HG03378 (cell line): ENCODE results near the gene COL2A1.
"Not testable (repeated sequence)": the region's sequence is repeated elsewhere in the genome, so short reads cannot be mapped to it uniquely, and the experiment has no call there.

ENCODE experiments used
- ATAC-seq: cut with Tn5 transposase; IDR thresholded peaks from one replicate; pipeline ENCODE4 v1.9.1; 2021; ENCODE audit warnings: mild to moderate bottlenecking, moderate library complexity; ENCODE audit not compliant: unreplicated experiment

COL2A1 gene

DNA sequence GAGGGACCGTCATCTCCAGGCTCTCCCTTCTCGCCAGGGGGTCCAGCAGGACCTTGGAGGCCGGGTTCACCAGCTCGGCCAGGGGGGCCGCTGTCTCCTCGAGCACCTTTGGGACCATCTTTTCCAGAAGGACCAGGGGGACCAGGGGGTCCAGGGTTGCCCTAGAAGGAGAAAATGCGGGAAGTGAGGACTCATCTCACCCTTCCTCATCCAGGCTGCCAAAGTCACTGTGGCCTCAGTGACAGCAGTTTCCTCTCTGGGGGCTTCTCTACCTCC, 25.7 kb downstream of the COL2A1 start:
- ATAC-seq = no peak

DNA sequence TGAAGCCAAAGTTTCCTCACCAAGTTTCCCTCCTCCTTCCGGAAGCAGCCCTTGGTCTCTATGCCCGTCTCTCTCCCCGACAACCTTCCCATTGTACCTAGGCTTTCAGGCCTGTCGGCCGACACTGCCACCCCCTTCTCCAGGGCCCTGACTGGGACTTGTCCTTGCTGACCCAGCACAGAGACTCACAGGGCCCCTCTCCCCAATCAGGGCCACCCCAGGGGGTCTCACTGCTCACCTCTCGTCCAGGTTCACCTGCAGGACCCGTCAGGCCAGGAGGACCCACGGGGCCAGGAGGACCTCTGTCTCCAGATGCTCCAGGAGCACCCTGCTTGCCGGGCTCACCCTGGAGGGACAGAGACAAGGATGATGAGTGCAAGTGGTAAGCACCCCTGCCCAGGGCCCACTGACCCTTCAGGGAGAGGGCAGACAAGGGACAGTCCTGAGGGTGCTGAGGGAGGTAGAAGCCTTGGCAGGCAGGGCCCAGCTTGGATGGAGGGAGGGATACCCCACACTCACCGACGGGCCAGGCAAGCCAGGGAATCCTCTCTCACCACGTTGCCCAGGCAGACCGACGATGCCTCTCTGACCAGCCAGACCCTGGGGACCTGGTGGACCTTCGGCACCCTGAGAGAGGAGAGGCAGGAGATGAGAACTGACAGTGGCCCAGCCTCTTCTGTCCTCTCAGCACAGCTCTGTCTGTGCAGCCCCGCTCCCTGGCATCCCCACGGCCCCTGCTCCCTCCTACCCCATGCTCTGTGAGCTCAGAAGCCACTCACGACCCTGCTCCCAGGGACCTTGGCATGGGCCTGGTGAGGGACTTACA, 26.3 kb downstream of the COL2A1 start:
- ATAC-seq = no peak

DNA sequence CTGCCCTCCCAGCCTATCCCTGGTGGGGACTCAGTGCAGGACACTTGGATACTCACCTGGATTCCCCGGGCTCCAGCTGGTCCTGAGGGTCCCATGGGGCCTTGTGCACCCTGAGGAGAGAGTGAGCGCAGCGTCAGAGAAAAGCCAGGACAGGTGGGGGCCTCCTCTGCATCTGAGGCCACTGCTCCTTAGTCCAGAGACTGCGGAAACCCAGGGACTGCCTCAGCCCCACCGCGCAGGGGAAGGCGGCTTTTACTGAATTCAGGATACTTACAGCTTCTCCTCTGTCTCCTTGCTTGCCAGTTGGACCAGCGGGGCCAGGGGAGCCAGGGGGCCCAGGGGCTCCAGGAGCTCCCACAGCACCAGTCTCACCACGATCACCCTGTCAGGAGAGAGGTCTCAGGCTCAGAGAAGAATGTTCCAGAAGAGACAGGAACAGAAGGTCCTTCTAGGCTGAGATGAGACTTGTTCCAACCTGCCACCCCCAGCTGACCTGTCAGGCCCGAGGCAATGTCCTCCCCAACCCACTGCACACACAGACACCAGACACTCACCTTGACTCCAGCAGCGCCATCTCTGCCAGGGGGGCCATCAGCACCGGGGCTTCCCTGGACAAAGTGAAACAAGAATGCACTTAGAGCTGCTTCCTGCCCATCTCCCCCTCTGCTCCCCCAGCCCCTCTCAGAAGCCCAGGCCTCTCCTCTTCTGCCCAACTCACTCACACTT, 27.1 kb downstream of the COL2A1 start:
- ATAC-seq = no peak

DNA sequence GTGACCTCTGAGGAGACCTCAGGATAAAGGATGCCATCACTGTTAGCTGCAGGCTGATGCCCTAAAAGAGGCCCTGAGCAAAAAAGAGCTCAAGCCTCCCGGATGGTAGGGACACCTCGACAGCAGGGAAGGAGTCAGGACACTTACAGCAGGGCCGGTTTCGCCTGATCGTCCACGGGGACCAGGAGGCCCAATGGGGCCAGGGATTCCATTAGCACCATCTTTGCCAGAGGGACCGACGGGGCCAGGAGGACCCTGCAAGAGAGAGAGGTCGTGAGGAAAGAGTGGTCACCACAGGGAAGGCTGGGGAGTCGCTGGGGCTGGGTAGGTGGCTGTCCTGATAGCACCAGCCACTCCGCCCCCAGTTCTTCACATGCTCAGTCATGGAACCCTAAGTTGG, 28.5 kb downstream of the COL2A1 start:
- no peak for ATAC-seq

DNA sequence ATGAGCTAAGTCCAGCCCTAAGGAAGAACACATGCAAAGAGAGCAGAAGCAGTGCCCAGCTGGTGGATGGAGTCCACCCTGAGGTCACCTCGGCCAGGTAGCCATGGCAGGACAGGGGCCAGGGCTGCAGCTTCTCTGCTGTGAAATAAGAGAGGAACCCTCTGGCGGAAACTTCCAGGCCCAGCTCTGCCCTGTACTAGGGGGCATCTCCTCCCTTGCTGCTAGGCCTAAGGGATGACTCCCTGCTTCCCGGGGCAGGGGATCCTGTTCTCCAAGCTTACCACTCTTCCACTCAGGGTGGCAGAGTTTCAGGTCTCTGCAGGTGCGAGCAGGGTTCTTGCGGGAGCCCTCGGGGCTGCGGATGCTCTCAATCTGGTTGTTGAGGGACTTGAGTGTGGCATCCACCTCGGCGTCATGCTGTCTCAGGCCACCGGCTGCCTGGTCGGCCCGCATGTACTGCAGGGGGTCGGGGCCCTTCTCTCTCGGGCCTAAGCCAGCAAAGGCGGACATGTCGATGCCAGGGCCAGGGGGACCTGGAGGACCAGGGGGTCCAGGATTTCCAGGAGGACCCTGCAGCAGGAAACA, 29.1 kb downstream of the COL2A1 start:
- ATAC-seq = no peak

DNA sequence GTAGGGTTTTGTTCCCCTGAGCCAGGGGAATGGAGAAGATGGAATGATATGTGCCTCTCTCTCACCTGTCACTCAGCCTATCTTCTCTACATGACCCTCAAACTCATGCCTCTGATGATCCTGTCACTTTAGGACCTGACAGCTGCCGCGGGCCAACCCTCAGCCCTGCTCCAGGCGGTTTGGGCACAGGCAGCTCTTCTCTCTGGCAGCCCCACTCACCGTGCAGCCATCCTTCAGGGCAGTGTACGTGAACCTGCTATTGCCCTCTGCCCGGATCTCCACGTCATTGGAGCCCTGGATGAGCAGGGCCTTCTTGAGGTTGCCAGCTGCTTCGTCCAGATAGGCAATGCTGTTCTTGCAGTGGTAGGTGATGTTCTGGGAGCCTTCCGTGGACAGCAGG, 30.4 kb downstream of the COL2A1 start:
- ATAC-seq = no peak

DNA sequence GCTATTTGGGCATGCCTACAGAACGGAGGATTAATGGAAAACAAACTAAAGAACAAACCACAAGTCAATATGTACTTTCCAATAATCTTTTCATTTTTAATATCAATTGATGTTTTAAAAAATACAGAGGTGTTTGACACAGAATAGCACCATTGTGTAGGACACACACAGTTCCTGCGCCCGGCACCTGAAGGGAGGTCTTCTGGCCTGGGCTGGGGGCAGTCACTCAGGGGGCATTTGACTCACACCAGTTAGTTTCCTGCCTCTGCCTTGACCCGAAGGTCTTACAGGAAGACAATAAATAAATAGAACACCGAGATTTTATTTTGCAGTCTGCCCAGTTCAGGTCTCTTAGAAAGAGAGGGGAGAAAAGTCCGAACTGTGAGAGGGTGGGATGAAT, 31.4 kb downstream of the COL2A1 start:
- no peak for ATAC-seq

DNA sequence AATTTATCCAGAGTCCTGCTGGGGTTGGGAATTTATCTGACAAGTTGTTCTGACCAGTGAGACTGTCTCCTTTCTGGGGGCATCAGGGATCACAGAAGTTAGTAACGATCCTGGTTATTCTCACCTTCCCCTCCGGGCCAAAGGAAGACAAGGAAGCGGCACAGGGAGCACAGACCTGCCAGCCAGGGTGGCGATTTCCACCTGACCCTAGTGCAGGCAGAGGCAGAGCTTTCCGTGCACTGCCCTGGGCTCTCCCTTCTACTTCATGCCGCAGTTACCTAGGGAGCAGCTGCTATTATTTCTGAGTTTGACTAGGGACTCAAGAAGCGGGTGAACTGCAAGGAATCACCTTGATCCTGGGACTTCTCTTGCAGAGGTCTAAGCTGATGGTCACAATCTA, 33.4 kb downstream of the COL2A1 start:
- ATAC-seq = no peak

DNA sequence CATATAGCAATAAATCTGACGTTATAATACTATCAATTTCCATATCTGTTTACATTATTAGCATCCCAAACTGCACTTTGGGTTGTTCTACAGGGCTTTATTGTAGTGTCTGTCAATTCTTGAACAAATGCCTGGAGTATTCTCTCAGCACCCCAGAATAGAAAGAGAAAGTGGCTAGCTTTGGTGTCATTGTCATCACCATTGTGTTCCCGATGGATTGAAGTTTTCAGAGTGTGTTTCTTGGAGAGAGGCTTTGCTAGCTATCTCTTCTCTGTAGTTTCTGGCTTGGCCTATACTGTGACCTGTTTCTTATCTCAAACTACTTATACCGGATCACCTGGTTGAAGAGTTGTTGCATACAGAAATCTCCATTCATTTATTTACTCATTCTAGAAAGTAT, 34.4 kb downstream of the COL2A1 start:
- ATAC-seq = no peak

DNA sequence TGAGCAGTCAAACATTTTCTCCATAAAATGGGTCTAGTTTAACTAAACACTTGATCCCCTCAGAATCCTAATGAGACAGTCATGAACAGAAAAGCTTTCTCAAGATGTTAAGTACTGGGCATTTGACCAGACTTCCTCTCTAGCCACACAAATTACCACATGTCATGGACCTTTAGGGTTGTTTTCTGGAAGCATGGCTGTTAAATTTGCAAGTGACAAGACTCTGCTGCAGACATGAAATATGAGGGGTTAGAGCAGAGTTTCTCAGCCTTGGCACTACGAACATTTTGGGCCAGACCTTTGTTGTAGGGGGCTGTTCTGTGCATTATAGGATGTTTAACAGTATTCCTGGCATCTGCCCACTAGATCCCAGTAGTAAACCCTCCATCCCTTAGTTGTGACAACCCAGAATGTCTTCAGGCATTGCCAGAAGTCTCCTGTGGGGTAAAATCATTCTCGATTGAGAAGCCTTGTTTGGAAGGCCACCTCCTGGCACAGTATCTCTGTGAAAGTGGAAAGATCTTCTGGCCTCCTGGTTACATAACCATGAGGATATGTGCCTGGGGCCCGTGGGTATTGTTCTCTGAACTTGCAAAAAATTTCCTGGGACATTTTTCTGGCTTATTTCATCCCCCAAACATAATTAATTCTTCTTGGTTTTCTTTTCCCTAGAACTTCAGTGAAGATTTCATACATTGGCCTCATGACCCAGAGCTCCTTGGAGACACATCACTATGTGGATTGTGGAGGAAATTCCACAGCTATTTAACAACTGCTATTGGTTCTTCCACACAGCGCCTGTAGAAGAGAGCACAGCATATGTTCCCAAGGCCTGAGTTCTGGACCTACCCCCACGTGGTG, 36.6 kb downstream of the COL2A1 start:
- ATAC-seq = no peak

DNA sequence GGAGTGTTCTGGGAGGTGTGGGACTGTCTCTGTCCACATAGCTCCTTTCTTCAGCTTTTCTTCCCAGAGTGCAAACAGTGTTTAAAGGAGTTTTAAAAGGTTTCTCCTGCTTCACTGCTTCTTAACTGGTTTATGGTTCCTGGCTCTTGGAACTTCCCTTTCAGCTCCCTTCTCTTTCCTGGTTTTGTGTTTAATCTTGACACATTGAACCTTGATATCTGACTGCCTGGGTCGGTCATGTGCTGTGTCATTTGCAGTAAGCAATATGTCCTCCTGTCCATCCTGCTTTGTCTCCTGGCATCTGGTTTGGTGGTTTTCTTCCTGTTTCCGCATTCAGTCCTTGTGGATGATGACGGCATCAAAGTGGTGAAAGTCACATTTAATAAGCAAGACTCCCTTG, 38.7 kb downstream of the COL2A1 start:
- no peak for ATAC-seq

DNA sequence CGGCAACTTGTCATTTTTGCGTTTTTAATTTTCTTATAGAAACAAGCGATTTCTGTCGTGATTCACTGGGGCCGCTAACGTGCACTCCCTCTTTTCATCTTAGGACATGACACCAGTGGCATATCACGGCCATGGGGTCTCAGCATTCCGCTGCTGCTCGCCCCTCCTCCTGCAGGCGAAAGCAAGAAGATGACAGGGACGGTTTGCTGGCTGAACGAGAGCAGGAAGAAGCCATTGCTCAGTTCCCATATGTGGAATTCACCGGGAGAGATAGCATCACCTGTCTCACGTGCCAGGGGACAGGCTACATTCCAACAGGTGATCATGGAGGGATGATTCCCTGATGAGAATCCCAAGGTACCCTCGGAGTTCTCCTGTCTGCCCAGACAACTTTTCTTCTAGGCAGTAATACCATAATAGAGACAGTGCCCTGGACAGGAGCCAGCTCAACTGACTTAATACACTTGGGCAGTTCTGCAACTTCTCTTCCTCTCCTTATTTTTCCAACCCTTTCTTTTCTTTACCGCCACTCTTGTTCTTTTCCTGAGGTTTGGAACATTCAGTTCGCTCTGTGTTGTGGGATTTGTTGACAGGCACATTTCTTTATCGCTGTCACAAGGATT, 40.1 kb downstream of the COL2A1 start:
- ATAC-seq = no peak

DNA sequence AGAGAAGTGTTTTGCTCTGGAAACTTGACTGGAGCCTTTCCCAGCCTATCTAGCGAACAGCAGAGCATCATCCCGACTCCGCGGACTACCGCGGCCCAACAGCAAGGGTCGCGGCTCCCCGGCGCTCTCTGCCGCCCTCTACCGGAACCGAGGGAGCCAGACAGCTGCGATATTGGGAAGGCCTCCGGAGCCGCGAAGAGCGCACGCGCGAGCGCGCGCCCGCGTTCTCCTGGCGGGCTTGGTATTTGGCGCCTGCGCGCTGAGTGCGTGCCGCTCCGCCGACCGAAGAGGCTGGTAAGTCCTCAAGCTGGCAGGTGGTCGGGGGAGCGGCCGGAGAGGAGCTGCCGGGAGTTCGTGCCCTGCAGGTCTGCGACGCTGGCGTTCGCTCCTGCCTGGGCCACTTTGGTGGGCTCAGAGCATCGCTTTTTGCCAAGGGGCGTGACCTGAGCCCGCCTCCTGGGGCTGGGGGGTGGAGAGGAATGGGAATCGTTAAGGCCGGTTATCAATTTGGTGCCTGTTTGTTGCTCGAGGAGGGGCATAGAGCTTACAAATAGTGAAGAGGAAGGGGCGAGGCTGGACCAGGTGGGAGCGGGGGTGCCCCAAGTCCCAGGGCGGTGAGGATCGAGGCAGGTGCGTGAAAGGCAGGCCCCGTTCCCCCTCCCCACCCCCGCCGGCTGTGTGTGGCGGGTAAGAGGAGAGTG, 40.8 kb downstream of the COL2A1 start, which contains the start of gene TMEM106C:
TSS of gene TMEM106C (plus strand) at position 257 of the 701 bp plus-strand sequence. CDS start 641 bp downstream, outside the sequence.
- peak; percentile 72 for ATAC-seq

DNA sequence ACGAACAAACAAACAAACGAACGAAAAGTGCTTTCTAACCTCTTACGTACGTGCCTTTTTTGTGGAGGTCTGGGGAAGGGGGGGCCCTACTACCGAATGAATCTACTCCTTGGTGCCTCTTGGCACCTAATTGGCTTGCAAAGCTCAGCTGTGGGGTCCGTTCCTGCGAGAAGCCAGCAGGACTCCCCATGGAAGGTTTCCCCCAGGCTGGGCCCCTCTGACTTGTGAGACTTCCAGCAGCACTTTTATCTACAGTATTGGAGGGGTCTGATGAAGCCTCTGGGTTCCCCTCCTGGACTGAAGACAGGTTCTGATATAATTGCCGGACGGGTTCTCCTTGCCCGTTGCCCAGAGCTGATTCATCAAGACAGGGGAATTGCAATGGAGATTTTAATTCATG, 42.1 kb downstream of the COL2A1 start:
- no peak for ATAC-seq

DNA sequence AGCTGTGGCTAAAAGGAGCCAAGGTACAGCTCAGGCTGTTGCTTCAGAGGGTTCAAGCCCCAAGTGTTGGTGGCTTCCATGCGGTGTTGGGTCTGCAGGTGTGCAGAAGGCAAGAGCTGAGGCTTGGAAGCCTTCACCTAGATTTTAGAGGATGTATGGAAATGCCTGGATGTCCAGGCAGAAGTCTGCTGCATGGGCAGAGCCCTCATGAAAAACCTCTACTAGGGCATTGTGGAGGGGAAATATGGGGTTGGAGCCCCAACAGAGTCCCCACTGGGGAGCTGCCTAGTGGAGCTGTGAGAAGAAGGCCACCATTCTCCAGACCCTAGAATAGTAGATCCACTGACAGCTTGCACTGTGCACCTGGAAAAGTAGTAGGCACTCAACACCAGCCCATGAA, 46.6 kb downstream of the COL2A1 start:
- ATAC-seq = not testable (repeated sequence)

DNA sequence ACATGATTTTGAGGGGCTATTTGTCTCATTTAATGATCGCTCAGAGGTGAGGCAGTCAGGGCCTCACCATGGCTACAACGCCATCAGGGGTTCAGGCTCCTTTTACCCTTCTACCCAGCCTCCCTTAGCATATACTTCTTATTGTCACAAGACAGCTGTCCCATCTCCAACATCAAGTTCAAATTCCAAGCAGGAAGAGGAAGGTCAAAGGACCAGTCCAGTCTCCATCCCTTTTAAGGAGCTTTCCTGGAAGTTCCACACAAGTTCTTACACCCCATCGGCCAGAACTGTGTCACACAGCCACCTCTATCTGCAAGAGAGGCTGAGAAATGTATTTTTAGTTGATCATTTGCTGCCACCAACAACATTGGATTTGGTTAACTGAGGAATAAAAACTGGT, 49.2 kb downstream of the COL2A1 start:
- no peak for ATAC-seq

DNA sequence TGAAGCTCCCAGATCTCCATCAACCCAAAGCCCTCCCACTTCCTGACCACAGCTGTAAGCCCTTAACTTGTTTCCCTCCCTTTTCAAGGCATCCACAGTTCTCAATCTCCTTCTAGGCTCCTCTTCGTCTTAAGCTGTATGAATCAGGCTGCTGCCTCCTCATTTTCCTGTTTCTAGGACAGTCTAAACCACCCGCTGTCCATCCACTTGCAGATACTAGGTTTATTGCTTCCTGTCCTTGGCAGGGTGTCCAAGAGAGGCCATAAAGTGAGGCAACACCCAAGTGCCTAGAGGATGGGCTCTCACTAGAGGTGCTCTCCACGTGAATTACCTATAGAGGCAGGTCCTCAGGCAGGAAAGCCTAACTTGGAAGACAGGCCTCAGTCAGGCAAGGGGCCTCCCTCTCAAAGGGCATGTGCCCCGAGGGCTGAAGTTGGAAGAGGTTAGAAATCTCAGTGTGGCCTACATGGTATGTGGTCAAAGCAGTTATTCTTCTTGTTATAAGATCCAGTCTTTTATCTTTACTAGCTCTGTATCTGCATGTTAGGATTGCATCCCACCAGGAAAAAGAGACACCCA, 49.7 kb downstream of the COL2A1 start:
- no peak for ATAC-seq

DNA sequence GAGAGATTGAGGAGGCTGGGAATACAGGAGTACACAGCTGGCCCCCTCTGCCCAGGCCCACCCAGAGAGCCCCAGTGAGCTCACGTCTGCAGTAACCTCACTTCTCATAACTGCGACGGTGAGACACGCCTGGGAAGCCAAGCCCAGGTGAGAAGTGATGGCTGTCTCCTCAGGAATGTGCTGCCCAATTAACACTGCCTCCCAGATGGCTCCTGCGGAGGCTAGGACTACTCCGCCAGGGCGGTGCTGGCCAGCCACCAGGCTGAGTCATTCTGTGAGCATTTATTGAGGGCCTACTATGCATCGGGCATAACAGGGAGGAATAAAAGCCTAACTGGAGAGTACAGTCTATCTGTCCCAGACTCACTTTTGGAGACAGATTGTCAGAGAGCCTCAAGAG, 50.2 kb downstream of the COL2A1 start:
- no peak for ATAC-seq

DNA sequence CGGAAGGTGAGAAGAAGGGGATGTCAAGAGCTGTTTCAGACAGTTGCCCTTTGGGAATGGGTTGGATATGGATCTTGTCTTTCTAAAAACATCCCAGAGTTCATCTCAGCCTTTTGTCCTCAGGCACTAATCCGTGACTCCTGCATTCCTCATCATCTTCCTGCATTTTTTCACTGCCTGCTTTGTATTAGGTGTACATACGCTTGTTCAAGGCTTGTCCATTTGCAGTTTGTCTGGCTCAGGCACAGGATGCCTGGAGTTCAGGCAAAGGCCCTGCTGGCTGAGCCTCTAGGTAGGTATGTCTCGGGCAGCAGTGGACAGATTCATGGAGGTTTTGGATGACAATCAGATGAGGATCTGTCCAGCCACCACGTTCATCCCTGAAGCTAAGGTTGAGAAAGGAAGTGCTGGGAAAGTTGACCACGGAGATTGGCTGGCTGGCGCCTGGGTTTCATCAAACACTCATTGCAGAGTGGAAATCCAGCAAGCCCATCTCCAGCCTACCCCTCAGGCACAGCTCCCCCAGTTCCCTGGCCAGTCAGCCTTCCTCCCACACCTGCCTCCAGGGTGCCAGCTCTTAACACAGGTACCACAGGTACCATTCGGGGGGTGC, 53.3 kb downstream of the COL2A1 start:
- no peak for ATAC-seq
